Prostate gland (tissue), 2 donors: ENCODE measurements around the gene BATF2.

Experiments
- CTCF ChIP-seq, 4 experiments: fragments of 200-600 bp in 2 of 4; fragments of 450-650 bp in 2 of 4; sonication (generic) in 2 of 4; IDR thresholded peaks; 1 replicate in 3 of 4; 2 replicates in 1 of 4; pipeline ENCODE4 v1.5.1; 2016 to 2019; ENCODE audit warnings: antibody characterized with exemption in 4 of 4, mild to moderate bottlenecking in 2 of 4, moderate library complexity in 2 of 4
- POLR2A ChIP-seq: fragments of 450-650 bp; IDR thresholded peaks from one replicate; pipeline ENCODE4 v1.6.1; 2016; ENCODE audit warnings: antibody characterized with exemption, mild to moderate bottlenecking
- POLR2AphosphoS5 ChIP-seq: sonication (generic); formaldehyde crosslinking; IDR thresholded peaks from one replicate; pipeline ENCODE4 v1.6.1; 2017; ENCODE audit warnings: antibody characterized with exemption

DNA sequence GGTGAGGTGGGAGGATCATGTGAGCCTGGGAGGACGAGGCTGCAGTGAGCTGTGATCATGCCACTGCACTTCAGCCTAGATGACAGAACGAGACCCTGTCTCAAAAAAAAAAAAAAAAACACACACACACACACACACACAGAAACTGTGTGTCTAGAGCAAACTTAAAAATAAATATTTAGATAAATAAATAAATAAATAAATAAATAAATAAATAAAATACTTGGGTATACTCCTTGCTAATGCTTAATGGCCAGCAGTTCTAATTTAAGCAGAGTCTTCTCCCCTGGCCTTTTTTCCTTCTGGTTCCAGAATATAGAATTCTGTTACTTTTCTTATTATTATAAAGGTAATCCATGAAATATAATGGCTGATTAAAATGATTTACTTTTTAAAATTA is 12.1 kb upstream of the BATF2 start:
- TF ChIP-seq POLR2A, result no peak
- TF ChIP-seq CTCF (IDR thresholded peaks at IDR 0.05), result no peak
- TF ChIP-seq POLR2AphosphoS5, result no peak
